Measurements from ENCODE around the gene CCDC28B. TPM values are rescaled to one million over a fixed set of nuclear protein-coding genes. Genes with fewer than 3 reads are reported as not detected.

The CCDC28B gene
- total RNA-seq, 4 donors from 2014 or later: 2.7 to 12.0 (median 6.2) TPM

GRCh38 chr1:32228771-32229170 is 28.4 kb downstream of the CCDC28B start:
- Histone ChIP-seq H3K4me1 (peaks cover 0 to 15% (median 3%) of the 10 kb centered on the region in 4 donors), H3K27ac (no peak overlapping the region), H3K36me3 (peaks cover 0 to 99% (median 29%) of the 10 kb centered on the region in 3 donors), H3K4me3 (no peak overlapping the region), H3K9me3 (no peaks in the 10 kb centered on the region), H3K27me3 (no peaks in the 10 kb centered on the region)
- WGBS, 2 donors: 76 to 93% methylated on average over 3 of the region's 3 CpGs
- TF ChIP-seq POLR2A (IDR thresholded peaks at IDR 0.05) (no peak), EP300 (IDR thresholded peaks at IDR 0.05) (no peak), CTCF (IDR thresholded peaks at IDR 0.05) (no peak)
- no peak for DNase-seq (ENCODE audit: low spot score in 2 of 2)

- no peaks in the 10 kb centered on the region for H3K9me3 ChIP-seq
- H3K36me3 ChIP-seq: peaks cover 0 to 88% (median 15%) of the 10 kb centered on the region in 3 donors
- no peak overlapping the region for H3K27ac ChIP-seq
- DNase-seq (ENCODE audit: low spot score in 2 of 2): no peak
- H3K4me3 ChIP-seq: no peak overlapping the region
- no peaks in the 10 kb centered on the region for H3K4me1 ChIP-seq
- no peaks in the 10 kb centered on the region for H3K27me3 ChIP-seq
- TF ChIP-seq CTCF (IDR thresholded peaks at IDR 0.05) (no peak), POLR2A (IDR thresholded peaks at IDR 0.05) (no peak), EP300 (IDR thresholded peaks at IDR 0.05) (no peak)
- 82 to 86% methylated on average over 5 of the region's 5 CpGs for WGBS, 2 donors
Measured at GRCh38 chr1:32231843-32232432, 31.5 kb downstream of the CCDC28B start.

- H3K27me3 ChIP-seq: no peaks in the 10 kb centered on the region
- no peak for TF ChIP-seq POLR2A (IDR thresholded peaks at IDR 0.05)
- TF ChIP-seq CTCF (IDR thresholded peaks at IDR 0.05): no peak
- no peak for TF ChIP-seq EP300 (IDR thresholded peaks at IDR 0.05)
- no peak for DNase-seq (ENCODE audit: low spot score in 2 of 2)
- no peaks in the 10 kb centered on the region for H3K9me3 ChIP-seq
- H3K36me3 ChIP-seq: peaks cover 0 to 81% (median 15%) of the 10 kb centered on the region in 3 donors
- 77 to 80% methylated on average over 8 of the region's 8 CpGs for WGBS, 2 donors
- H3K4me3 ChIP-seq: no peak overlapping the region
- H3K4me1 ChIP-seq: no peaks in the 10 kb centered on the region
- no peak overlapping the region for H3K27ac ChIP-seq
Measured at GRCh38 chr1:32232558-32233304, 32.3 kb downstream of the CCDC28B start.

GRCh38 chr1:32234792-32235191 is 34.4 kb downstream of the CCDC28B start:
- Histone ChIP-seq H3K36me3 (peaks cover 0 to 60% (median 9%) of the 10 kb centered on the region in 3 donors), H3K4me1 (peaks cover 0 to 7% (median under 1%) of the 10 kb centered on the region in 4 donors), H3K27ac (no peak overlapping the region), H3K9me3 (no peaks in the 10 kb centered on the region), H3K4me3 (no peak overlapping the region), H3K27me3 (no peaks in the 10 kb centered on the region)
- WGBS, 2 donors: 78 to 82% methylated on average over 4 to 7 of the region's 7 CpGs
- TF ChIP-seq CTCF (IDR thresholded peaks at IDR 0.05) (no peak), POLR2A (IDR thresholded peaks at IDR 0.05) (no peak), EP300 (IDR thresholded peaks at IDR 0.05) (no peak)
- no peak for DNase-seq (ENCODE audit: low spot score in 2 of 2)

GRCh38 chr1:32239337-32239736 is 38.9 kb downstream of the CCDC28B start:
- peak overlapping the region in 3 of 4 donors; percentile 26 to 93 (median 82) for H3K27ac ChIP-seq

More at GRCh38 chr1:32239337-32239736, 38.9 kb downstream of the CCDC28B start:
- peaks cover 0 to 40% (median 12%) of the 10 kb centered on the region in 4 donors for H3K4me1 ChIP-seq
- DNase-seq (ENCODE audit: low spot score in 2 of 2): no peak
- H3K9me3 ChIP-seq: no peaks in the 10 kb centered on the region
- WGBS, 2 donors: 27 to 55% methylated on average over 4 of the region's 4 CpGs
- H3K4me3 ChIP-seq: peak overlapping the region in 1 of 4 donors; percentile 84
- H3K36me3 ChIP-seq: peaks cover 0 to 14% (median 0%) of the 10 kb centered on the region in 3 donors
- TF ChIP-seq CTCF (IDR thresholded peaks at IDR 0.05) (no peak), EP300 (IDR thresholded peaks at IDR 0.05) (no peak), POLR2A (IDR thresholded peaks at IDR 0.05) (no peak)
- no peaks in the 10 kb centered on the region for H3K27me3 ChIP-seq

All from tibial nerve (tissue), 4 donors.